Duodenal mucosa (tissue), 2 donors: ENCODE data around the gene CERT1.

Experiments used
- H3K27ac ChIP-seq: one replicate; pipeline ENCODE4 v1.7.0; 2013; ENCODE audit warnings: low read depth, low read length
- H3K27me3 ChIP-seq, 2 donors: one replicate each; pipeline ENCODE4 v1.7.0; 2013; ENCODE audit warnings: low read length in 2 of 2, control low read depth in 1 of 2; ENCODE audit not compliant: insufficient read depth in 2 of 2, control insufficient read depth in 1 of 2
- H3K36me3 ChIP-seq, 2 donors: one replicate each; pipeline ENCODE4 v1.7.0; 2013; ENCODE audit warnings: low read length in 2 of 2, control low read depth in 1 of 2; ENCODE audit not compliant: insufficient read depth in 2 of 2, control insufficient read depth in 1 of 2
- H3K4me1 ChIP-seq, 2 donors: one replicate each; pipeline ENCODE4 v1.7.0; 2013; ENCODE audit warnings: low read length in 2 of 2, control low read depth in 1 of 2; ENCODE audit not compliant: insufficient read depth in 2 of 2, control insufficient read depth in 1 of 2
- H3K4me3 ChIP-seq, 2 donors: one replicate each; pipeline ENCODE4 v1.7.0; 2013; ENCODE audit warnings: low read length in 2 of 2, low read depth in 1 of 2
- H3K9ac ChIP-seq, 2 donors: one replicate each; pipeline ENCODE4 v1.7.0; 2013; ENCODE audit warnings: low read length in 2 of 2, low read depth in 1 of 2
- H3K9me3 ChIP-seq, 2 donors: one replicate each; pipeline ENCODE4 v1.7.0; 2013; ENCODE audit warnings: low read length in 2 of 2, control low read depth in 1 of 2; ENCODE audit not compliant: control insufficient read depth in 1 of 2

CERT1 gene

GRCh38 chr5:75364571-75365280 is 146.7 kb downstream of the CERT1 start:
- Histone ChIP-seq H3K9ac (no peak overlapping the region), H3K9me3 (no peaks in the 10 kb centered on the region), H3K36me3 (peaks cover 11 to 26% of the 10 kb centered on the region in 2 donors), H3K4me1 (peaks cover 4 to 5% of the 10 kb centered on the region in 2 donors), H3K27ac (no peak overlapping the region), H3K27me3 (no peaks in the 10 kb centered on the region), H3K4me3 (no peak overlapping the region)

DNA sequence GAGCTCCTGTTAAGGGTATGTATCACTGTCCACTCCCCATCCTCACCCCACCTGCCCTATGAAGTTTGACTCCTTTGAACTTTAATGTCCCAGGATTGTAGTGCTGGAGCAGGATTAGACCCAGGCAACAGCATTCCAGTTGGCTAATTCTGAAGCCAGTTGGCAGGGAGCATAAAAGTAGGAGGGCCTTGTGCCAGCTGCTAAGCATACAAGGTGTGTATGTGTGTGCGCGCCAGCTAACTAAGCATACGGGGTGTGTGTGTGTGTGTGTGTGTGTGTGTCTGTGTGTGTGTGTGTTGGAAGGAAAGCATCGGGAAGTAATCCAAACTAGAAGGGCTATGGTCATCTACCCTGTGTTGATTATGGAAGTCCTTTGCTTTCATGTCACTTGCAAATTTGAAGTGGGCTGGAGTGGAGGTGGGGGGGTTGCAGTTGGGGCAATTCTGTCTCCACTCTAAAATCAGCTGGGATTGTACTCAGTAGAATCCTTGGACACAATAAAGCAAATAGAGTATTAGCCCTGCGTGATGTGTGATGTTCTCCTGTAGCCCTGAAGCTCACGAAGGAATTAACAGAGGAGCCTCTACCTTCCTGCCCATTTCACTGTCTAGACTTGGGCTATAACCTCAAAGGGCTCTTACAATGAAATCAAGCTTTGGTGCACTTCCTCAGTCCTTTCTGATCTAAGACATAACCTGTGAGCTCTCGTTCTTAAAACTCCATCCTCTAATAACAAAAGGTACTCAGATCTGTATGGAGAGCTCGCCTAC is 147.5 kb downstream of the CERT1 start:
- H3K36me3 ChIP-seq: peaks cover 20 to 34% of the 10 kb centered on the region in 2 donors
- no peak overlapping the region for H3K27ac ChIP-seq
- H3K27me3 ChIP-seq: no peaks in the 10 kb centered on the region
- H3K4me3 ChIP-seq: no peak overlapping the region
- no peaks in the 10 kb centered on the region for H3K9me3 ChIP-seq
- H3K9ac ChIP-seq: no peak overlapping the region
- H3K4me1 ChIP-seq: peaks cover 4 to 5% of the 10 kb centered on the region in 2 donors

DNA sequence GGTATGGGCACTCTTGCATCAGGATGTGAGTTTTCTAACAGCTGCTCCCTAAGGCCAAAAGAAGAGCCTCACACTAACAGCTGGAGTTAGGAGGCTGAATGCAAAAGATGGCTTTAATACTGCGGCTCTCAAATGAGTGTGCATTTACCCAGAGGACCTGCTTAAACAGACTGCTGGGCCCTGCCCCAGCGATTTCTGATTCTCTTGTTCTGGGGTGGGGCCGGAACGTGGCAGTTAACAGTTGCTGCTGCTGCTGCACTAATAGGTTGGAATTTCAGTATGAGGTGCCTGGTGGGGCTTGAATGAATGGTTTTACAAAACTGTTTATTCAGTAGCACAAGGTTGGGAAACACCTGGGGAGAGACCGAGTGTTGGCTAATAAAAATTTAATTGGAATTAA is 148.3 kb downstream of the CERT1 start:
- Histone ChIP-seq H3K4me1 (peaks cover 4 to 5% of the 10 kb centered on the region in 2 donors), H3K27ac (no peak overlapping the region), H3K9ac (no peak overlapping the region), H3K27me3 (no peaks in the 10 kb centered on the region), H3K4me3 (no peak overlapping the region), H3K36me3 (peaks cover 20 to 41% of the 10 kb centered on the region in 2 donors), H3K9me3 (no peaks in the 10 kb centered on the region)

DNA sequence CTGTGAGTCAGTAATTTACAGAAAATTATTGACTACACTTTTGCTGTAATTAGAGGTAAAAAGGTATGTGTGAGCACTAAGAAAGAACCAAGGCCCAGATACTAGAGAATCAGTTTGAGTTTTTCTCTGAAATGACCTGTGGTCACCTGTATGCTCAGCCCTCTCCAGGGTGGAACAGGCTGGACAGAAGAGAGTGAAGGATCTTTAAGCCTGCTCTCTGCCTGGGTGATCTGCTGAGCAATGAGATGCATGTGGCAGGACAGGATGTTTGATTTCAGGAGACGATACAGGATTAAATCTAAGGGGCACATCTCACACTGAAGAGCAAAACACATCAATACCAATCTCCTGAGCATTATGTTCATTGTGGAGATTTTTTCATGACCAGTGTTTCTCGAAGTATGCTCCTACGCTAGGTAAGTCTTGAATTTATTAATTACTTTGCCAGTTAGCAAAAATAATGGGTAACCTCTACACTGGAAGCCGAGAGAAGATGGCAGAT is 148.9 kb downstream of the CERT1 start:
- H3K9ac ChIP-seq: no peak overlapping the region
- peaks cover 20 to 47% of the 10 kb centered on the region in 2 donors for H3K36me3 ChIP-seq
- no peak overlapping the region for H3K4me3 ChIP-seq
- H3K9me3 ChIP-seq: no peaks in the 10 kb centered on the region
- H3K27me3 ChIP-seq: no peaks in the 10 kb centered on the region
- H3K27ac ChIP-seq: no peak overlapping the region
- peaks cover 4 to 5% of the 10 kb centered on the region in 2 donors for H3K4me1 ChIP-seq

DNA sequence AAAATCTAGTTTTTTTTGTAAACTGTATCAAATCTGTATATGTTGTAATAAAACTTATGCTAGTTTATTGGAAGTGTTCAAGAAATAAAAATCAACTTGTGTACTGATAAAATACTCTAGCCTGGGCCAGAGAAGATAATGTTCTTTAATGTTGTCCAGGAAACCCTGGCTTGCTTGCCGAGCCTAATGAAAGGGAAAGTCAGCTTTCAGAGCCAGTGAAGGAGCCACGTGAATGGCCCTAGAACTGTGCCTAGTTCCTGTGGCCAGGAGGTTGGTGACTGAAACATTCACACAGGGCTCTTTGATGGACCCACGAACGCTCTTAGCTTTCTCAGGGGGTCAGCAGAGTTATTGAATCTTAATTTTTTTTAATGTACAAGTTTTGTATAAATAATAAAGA is 150.1 kb downstream of the CERT1 start:
- H3K9me3 ChIP-seq: no peaks in the 10 kb centered on the region
- H3K4me1 ChIP-seq: peaks cover 4 to 5% of the 10 kb centered on the region in 2 donors
- H3K27ac ChIP-seq: no peak overlapping the region
- H3K27me3 ChIP-seq: no peaks in the 10 kb centered on the region
- H3K36me3 ChIP-seq: peaks cover 30 to 59% of the 10 kb centered on the region in 2 donors
- H3K9ac ChIP-seq: no peak overlapping the region
- H3K4me3 ChIP-seq: no peak overlapping the region

DNA sequence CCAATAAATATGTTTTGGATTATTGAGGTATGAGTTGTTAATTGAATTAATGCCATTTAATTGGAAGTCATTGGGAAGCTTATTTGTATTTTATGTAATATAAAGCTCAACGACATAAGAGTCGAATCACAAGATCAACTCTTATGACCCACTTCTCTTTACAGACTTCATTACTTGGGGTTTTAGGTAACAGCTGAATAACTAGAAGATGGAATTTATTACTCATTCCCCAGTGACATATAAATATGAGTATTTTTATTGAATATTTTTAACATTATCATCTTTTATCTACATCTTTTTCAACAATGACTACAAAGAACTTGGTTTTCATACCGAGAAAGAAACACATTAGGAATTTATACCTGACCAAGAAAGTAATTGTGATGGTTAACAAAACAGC is 153.3 kb downstream of the CERT1 start:
- H3K4me3 ChIP-seq: no peak overlapping the region
- no peaks in the 10 kb centered on the region for H3K27me3 ChIP-seq
- peaks cover 41 to 78% of the 10 kb centered on the region in 2 donors for H3K36me3 ChIP-seq
- H3K9me3 ChIP-seq: no peaks in the 10 kb centered on the region
- H3K27ac ChIP-seq: no peak overlapping the region
- no peak overlapping the region for H3K9ac ChIP-seq
- H3K4me1 ChIP-seq: no peaks in the 10 kb centered on the region

- H3K27ac ChIP-seq: no peak overlapping the region
- H3K36me3 ChIP-seq: peaks cover 45 to 79% of the 10 kb centered on the region in 2 donors
- no peak overlapping the region for H3K4me3 ChIP-seq
- no peak overlapping the region for H3K9ac ChIP-seq
- no peaks in the 10 kb centered on the region for H3K4me1 ChIP-seq
- no peaks in the 10 kb centered on the region for H3K27me3 ChIP-seq
- no peaks in the 10 kb centered on the region for H3K9me3 ChIP-seq
Observed at GRCh38 chr5:75356719-75357118, 154.7 kb downstream of the CERT1 start.

DNA sequence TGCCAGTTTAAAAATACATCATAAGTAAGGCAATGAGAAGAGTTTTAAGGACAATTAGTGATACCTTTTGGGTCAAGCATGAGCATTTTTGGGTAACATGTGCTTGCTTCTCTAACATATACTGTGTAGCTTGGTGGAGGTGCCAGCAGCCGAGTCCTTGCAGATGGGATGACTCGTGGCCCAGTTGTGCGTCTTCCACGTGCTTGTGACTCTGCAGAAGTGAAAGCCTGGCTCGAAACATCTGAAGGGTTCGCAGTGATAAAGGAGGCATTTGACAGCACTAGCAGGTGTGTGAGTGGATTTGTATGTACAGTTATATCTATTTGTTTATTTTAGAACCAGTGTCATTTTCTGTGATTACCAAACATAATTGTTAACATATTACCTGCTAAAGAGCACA is 156.2 kb downstream of the CERT1 start:
- no peaks in the 10 kb centered on the region for H3K4me1 ChIP-seq
- no peaks in the 10 kb centered on the region for H3K27me3 ChIP-seq
- no peak overlapping the region for H3K27ac ChIP-seq
- no peak overlapping the region for H3K9ac ChIP-seq
- H3K9me3 ChIP-seq: no peaks in the 10 kb centered on the region
- H3K4me3 ChIP-seq: no peak overlapping the region
- H3K36me3 ChIP-seq: peaks cover 45 to 85% of the 10 kb centered on the region in 2 donors

DNA sequence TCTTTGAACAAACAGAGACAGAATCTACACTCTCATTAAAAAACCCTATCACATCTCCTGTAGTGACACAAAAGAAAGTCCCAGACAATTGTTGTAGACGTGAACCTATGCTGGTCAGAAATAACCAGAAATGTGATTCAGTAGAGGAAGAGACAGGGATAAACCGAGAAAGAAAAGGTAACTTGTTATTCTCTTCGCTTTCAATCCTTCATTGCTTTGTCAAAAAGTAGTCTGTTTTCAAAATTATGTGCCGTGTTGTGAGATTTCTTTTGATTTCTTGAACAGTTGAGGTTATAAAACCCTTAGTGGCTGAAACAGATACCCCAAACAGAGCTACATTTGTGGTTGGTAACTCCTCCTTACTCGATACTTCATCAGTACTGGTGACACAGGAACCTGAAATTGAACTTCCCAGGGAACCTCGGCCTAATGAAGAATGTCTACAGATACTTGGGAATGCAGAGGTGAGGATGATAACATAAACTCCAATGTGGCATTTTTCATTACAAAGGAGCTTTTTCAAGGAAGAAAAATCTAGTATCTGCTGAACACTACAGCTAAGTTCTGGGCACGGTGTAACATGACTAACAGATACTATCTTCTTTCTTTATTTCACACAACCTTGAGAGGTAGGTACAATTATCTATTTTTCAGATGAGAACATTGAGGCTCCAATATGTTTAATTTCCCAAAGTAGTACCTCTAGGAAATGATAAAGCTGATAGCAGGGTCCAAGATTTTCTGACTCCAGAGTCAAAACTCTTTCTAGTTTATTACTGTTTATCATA is 160.1 kb downstream of the CERT1 start:
- H3K36me3 ChIP-seq: peaks cover 40 to 81% of the 10 kb centered on the region in 2 donors
- H3K4me1 ChIP-seq: no peaks in the 10 kb centered on the region
- no peaks in the 10 kb centered on the region for H3K27me3 ChIP-seq
- H3K27ac ChIP-seq: no peak overlapping the region
- no peaks in the 10 kb centered on the region for H3K9me3 ChIP-seq
- no peak overlapping the region for H3K4me3 ChIP-seq
- H3K9ac ChIP-seq: no peak overlapping the region

- Histone ChIP-seq H3K9ac (no peak overlapping the region), H3K9me3 (no peaks in the 10 kb centered on the region), H3K4me1 (no peaks in the 10 kb centered on the region), H3K27ac (no peak overlapping the region), H3K27me3 (no peaks in the 10 kb centered on the region), H3K36me3 (peaks cover 39 to 79% of the 10 kb centered on the region in 2 donors), H3K4me3 (no peak overlapping the region)
Observed at GRCh38 chr5:75349663-75350062, 161.8 kb downstream of the CERT1 start.
